ENCODE results near the gene RNF157. TPM values are rescaled to one million over a fixed set of nuclear protein-coding genes. Genes with fewer than 3 reads are reported as not detected.
"Not testable (repeated sequence)": the region's sequence is repeated elsewhere in the genome, so short reads cannot be mapped to it uniquely, and the experiment has no call there.

Gene RNF157
- total RNA-seq, 1 experiment from 2014 or later = 3.5 TPM

DNA sequence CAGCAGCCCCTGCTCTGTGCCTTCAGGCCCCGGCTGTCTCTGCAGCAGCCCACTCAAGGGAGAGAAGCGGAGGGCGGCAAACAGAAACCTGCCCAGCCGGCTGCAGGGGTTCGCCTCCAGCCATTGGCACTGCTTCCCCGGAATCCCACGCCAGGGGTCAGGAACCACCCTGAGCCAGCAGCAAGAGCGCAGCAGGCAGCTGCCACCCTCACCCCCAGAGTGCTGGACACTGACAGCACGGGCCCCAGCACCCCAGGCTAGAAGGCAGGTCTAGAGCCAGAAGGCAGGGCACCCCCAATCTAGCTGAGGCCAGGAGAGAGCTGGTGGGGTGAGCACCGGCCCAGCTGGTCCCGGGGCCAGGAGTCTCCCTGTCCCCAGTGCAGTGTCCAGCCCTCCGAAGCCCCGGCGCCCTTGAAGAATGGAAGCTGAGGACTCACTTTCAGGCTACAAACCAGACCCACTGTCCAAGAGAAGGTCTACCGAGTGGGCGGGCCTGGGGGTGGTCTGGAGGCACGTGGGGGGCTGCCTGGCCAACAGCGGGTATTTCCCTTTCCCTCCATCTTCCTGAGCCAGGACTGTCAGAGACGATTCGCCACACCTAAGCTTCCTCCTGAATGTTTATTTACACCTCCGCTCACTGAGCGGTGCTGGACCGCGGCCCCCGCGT lies 33.3 kb upstream of the RNF157 start:
- Histone ChIP-seq H3K27me3 (no peaks in the 10 kb centered on the region), H3K4me1 (peaks cover 73% of the 10 kb centered on the region), H3K9me3 (replicated peaks) (no peaks in the 10 kb centered on the region), H3K36me3 (peaks cover 24% of the 10 kb centered on the region), H3K4me3 (no peak overlapping the region), H3K27ac (no peak overlapping the region)
- no peak for DNase-seq

DNA sequence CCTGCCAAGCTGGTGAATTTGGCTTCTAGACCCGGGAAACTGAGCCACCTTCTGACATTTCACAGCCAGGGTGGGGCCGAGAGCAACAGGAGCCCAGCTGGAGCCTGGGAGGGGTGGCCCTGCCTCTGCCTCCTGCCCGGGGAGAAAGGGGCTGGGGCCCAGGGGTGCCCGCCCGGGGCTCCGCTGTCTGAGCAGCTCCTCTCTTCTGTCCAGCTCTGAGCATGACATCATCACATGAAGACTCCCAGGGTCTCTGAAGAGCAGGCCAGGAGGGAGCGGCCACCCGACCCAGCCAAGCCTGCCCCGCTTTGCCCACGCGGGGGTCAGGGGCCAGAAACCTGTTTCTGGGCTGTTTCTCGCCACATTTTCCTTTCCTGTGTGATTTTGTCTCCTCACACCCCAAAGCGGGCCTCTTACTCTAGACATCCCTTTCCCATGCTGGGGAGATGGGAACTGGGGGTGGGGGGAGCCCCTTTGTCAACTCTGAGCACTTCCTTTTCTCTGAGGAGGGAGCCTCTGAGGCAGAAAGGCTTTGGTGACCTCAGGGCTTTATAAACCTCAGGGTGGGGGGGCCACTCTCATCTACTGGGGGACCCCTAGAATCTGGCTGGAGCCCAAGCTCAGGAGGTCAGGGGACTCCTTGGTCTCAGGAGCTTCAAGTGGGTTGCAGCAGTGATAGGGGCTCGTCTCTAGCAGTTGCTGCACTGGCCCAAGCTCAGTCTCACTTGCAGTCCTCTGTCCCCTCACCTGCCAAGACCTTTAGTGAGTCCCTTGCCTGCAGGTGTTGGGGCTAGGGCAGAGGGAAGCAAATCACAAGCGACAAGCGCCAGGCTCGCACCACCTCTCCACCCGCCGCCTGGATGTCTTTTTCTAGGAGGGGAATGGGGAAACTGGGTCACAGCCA lies 32.5 kb upstream of the RNF157 start:
- DNase-seq = no peak
- Histone ChIP-seq H3K4me1 (peaks cover 73% of the 10 kb centered on the region), H3K9me3 (replicated peaks) (no peaks in the 10 kb centered on the region), H3K27me3 (no peaks in the 10 kb centered on the region), H3K27ac (no peak overlapping the region), H3K36me3 (peaks cover 29% of the 10 kb centered on the region), H3K4me3 (no peak overlapping the region)

DNA sequence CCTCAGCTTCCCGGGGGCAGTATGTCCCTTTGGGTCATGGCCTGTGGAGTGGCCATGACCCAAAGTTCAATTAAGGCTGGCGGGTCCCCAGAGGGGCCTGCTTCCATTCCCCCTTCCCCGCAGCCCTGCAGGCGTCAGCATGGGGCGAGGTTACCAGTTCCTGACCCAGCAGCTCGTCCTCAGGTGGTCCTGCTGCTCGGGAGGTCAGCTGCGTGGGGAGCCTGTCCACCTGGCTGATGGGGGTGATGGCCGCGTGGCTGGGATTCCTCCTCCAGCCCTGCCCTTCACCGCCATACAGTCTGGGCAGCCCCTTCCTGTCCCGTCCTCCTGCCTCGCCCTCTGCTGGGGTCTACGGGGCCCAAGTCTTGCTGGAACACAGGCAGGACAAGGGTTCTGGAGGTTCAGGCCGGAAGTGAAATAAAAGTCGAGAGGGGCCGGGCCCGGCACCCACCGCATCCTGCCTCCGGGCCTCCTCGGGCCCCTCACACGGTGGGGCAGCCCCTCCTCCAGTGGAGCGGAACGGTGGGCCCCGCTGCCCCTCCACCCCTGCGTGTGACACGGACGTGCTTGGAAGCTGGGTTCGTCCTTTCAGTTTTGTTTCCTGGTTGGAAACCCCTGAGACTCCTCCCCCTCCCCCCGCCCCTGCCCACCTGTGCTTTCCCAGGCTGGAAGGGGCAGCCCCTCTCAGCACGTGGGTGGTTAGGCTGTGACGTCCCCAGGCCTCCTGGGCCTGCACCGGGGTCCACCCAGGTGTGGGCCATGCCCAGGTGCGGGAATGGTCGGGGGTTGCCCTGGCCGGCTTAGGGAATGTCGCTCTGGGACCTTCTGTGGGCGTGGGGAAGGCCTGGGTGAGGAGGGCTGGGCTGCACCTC lies 31.6 kb upstream of the RNF157 start:
- H3K9me3 ChIP-seq (replicated peaks) = no peaks in the 10 kb centered on the region
- H3K36me3 ChIP-seq = peaks cover 34% of the 10 kb centered on the region
- H3K27ac ChIP-seq = peak overlapping the region; percentile 61
- H3K4me3 ChIP-seq = no peak overlapping the region
- no peaks in the 10 kb centered on the region for H3K27me3 ChIP-seq
- peaks cover 70% of the 10 kb centered on the region for H3K4me1 ChIP-seq
- DNase-seq = no peak

DNA sequence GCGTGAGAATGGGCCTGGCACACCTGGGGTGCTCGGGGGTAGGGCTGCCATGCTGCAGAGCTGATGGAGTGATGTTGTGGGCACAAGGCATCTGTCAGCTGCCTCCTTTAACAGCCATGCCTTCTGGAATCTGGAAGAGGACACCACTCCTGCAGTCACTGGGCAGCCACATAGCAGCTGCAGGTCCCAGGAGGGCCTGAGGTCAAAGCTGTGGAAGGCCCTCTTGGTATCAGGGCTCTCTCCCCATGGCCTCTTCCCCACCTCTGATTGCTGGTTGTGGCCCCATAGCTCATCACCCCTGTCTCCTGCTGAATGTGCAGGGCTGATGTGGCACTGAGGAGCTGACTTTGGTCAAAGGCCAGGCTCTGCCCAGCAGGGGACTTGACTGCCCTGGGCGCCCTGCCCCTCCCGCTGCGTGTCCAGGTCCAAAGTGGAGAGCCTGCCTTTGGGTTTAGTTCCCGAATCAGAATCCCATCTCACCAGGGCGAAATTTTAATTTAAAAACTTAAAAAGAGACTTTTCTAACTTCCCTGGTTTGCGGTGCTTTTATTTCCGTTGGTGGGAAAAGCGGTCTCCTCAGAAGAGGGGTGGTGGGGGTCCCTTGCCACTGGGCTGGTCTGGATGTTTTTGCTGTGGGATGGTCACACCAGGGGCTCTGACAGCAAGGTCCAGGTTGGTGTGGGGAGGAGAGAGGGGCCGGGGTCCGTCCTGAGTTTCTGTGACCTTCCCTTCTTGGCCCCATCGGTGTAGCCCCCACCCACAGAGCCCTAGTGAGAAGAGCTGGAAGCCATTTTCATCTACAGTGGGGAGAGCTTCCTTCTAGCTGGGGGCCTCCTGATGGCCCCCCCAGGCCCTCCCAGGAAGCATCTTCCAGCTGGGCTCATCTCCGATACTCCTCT lies 30.7 kb upstream of the RNF157 start:
- H3K36me3 ChIP-seq = peaks cover 36% of the 10 kb centered on the region

DNA sequence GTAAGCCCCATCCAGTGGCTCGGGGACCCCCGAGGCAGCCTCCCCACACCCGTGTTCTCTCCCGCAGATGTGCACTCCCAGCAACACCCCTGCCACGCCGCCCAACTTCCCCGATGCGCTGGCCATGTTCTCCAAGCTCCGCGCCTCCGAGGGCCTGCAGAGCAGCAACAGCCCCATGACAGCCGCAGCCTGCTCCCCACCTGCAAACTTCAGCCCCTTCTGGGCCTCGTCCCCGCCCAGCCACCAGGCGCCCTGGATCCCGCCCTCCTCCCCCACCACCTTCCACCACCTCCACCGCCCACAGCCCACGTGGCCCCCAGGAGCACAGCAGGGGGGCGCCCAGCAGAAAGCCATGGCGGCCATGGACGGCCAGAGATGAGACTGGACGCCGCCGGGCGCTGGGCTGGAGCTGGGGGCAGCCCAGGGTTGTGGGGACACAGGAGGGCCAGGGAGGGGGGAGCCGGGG lies 29.9 kb upstream of the RNF157 start:
- peaks cover 56% of the 10 kb centered on the region for H3K4me1 ChIP-seq
- H3K9me3 ChIP-seq (replicated peaks) = no peaks in the 10 kb centered on the region
- DNase-seq = no peak
- no peaks in the 10 kb centered on the region for H3K27me3 ChIP-seq
- H3K4me3 ChIP-seq = no peak overlapping the region
- peak overlapping the region; percentile 34; the same call in 1 of the 2 replicates for H3K27ac ChIP-seq
- H3K36me3 ChIP-seq = peaks cover 36% of the 10 kb centered on the region

More for the DNA sequence above, 30.7 kb upstream of the RNF157 start:
- H3K4me1 ChIP-seq = peaks cover 64% of the 10 kb centered on the region
- H3K27ac ChIP-seq = peak overlapping the region; percentile 61
- DNase-seq = peak; percentile 79 to 82
- no peaks in the 10 kb centered on the region for H3K27me3 ChIP-seq
- H3K4me3 ChIP-seq = no peak overlapping the region
- no peaks in the 10 kb centered on the region for H3K9me3 ChIP-seq (replicated peaks)

DNA sequence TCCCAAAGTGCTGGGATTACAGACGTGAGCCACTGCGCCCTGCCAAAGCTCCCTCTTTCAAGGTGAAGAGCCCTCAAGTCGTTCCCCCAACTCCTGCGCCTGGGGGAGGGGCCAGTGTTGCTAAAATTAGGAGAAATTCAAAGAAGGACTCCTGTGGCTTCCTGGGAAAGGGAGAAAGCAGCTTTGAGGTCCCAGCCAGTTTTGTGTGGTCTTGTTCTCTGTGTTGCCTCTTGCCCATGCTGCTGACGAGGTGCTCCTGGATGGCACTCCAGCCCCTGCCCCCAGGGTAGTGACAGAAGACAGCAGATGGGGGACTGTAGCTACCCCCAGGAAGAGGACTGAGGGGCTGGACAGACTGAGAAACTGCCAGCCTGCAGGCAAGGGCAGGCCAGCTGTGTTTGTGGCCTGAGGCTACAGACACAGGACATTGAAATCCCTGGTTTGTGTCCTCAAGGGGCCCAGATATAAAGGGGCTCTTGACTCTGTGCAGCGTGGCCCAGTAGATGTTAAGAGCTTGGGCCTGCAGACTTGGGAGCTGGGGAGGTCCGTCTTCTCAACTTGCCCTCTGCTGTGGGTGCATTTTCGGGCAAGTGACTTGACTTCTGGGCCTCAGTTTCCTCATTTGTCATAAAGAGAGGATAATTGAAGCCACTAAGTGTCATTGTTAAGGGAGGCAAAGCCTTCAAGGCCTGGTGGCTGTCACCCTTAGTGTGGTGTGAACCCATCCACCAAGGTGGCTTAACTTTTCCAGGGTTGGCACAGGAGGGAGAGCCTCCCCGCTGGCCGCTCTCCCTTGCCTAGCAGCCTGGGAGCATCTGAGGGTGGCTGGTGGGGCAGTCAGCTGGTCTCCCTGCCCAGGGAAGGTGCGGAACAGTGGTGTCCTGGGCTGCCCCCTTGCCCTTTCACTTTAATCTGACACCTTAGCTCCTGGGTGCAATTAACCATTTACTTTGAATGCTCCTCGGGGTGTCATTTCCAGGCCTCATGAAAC lies 29.0 kb upstream of the RNF157 start:
- Histone ChIP-seq H3K36me3 (peaks cover 36% of the 10 kb centered on the region), H3K4me3 (no peak overlapping the region), H3K9me3 (replicated peaks) (no peaks in the 10 kb centered on the region), H3K27me3 (no peaks in the 10 kb centered on the region), H3K4me1 (peaks cover 58% of the 10 kb centered on the region), H3K27ac (peak overlapping the region; percentile 34)
- peak; percentile 82 to 89 for DNase-seq

DNA sequence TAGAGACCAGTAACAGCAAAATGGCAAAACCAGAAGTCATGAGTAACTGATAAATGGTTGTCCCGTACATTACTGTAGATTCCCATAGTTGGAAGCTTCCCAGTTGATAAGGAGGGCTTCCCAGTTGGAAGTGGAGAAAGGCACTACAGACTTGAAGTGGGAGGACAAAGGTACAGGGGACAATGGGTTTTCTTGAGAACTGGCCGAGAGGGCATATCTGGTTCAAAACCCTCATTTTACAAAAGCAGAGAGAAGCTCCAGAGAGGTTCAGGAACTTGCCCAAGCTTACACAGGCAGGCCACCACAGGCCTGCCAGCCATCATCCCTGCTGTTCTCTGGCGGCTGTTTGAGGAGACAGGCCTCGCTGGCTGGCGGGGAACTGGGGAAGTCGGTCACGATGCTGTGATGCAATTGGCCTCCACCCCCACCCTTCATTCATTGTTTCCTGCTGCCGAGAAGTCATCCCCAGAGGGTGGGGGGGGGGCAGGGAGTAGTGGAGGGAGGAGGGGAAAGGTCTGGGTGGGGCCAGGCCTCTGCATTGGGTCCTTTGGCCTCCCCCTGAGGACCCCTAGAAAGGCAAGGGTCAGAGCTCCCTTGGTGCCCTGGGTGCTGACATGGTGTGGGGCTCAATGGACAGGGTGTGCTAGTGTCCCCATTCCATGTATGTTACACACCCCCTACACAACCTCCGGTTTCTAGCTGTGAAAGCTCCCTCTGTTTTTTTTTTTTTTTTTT lies 27.9 kb upstream of the RNF157 start:
- Histone ChIP-seq H3K36me3 (peaks cover 36% of the 10 kb centered on the region), H3K27me3 (no peaks in the 10 kb centered on the region), H3K9me3 (replicated peaks) (no peaks in the 10 kb centered on the region), H3K4me1 (peaks cover 65% of the 10 kb centered on the region), H3K4me3 (no peak overlapping the region), H3K27ac (no peak overlapping the region)
- no peak for DNase-seq

DNA sequence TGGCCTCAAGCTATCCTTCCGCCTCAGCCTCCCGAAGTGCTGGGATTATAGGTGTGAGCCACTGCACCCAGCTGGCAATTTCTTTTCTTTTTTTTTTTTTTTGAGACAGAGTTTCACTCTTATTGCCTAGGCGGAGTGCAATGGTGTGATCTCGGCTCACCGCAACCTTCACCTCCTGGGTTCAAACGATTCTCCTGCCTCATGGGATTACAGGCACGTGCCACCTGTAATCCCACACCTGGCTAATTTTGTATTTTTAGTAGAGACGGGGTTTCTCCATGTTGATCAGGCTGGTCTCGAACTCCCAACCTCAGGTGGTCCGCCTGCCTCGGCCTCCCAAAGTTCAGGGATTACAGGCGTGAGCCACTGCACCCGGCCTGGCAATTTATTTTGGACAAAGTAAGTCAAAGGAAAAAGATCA lies 27.3 kb upstream of the RNF157 start:
- H3K27ac ChIP-seq; H3K9me3 ChIP-seq (replicated peaks); DNase-seq; H3K27me3 ChIP-seq; H3K4me3 ChIP-seq: not testable (repeated sequence)
- Histone ChIP-seq H3K36me3 (peaks cover 33% of the 10 kb centered on the region), H3K4me1 (peaks cover 68% of the 10 kb centered on the region)

DNA sequence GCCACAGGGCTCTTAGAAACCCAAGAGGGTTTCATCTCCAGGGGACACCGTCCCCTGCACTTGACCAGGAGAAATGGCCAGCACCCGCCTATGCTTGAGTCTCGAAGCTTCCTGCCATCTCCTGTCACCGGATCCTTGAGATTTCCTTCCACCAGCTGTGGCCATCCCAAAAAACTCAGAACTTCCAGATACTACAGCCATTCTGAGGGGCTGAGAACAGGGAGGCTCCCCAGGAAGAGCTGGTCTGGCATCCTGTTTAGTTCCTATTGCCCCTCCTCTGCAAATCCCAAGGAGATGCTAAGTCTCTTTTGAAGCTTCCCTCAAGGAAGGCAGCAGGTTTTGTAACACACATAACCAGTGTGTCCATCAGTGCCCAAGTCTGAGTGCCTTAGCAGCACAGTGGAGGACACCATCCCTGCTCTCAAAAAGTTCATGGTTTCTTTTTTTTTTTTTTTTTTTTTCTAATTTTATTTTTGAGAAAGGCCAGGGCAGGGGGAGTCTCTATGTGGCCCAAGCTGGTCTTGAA lies 26.8 kb upstream of the RNF157 start:
- Histone ChIP-seq H3K36me3 (peaks cover 33% of the 10 kb centered on the region), H3K4me1 (peaks cover 66% of the 10 kb centered on the region), H3K27me3 (no peaks in the 10 kb centered on the region), H3K27ac (peak overlapping the region; percentile 67; the same call in 1 of the 2 replicates), H3K9me3 (replicated peaks) (no peaks in the 10 kb centered on the region), H3K4me3 (peak overlapping the region; percentile 96)
- DNase-seq = no peak

DNA sequence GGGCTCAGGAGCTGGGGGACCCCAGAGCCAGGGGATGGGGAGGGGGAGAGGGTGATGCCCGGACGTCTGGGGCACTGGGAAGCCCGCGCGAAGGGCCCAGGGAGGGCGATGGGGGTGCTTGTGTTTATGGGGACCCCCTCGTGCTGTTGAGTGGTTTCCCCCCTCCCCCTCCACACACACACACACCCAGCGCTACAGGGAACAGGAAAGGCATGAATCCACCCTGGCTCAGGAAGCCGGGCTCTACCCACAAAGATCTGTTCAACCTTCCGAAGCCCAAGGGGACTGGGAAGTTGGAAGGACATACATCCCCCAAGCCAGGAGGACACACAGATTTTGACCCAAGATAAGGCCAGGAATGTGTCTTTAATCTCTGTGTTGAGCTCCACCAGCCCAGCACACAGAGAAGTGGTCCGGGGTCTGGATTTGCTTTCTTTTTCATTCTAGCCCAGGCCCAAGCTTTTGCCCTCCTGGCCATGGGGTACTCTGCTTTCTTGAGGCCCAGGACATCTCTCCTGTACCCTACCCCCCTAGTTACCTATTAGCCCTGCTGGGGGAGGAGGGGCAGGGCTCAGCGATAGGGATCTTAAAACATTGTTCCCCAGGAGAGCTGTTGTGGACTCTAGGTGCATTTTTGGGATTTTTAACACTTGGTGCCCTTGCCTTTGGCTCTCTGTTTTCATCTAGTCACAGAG lies 26.1 kb upstream of the RNF157 start:
- peak overlapping the region; percentile 96 for H3K4me3 ChIP-seq
- peak in 1 of 2 experiments; percentile 61 for DNase-seq
- H3K9me3 ChIP-seq (replicated peaks) = no peaks in the 10 kb centered on the region
- H3K27ac ChIP-seq = peak overlapping the region; percentile 67
- H3K36me3 ChIP-seq = peaks cover 30% of the 10 kb centered on the region
- H3K4me1 ChIP-seq = peaks cover 59% of the 10 kb centered on the region
- no peaks in the 10 kb centered on the region for H3K27me3 ChIP-seq

DNA sequence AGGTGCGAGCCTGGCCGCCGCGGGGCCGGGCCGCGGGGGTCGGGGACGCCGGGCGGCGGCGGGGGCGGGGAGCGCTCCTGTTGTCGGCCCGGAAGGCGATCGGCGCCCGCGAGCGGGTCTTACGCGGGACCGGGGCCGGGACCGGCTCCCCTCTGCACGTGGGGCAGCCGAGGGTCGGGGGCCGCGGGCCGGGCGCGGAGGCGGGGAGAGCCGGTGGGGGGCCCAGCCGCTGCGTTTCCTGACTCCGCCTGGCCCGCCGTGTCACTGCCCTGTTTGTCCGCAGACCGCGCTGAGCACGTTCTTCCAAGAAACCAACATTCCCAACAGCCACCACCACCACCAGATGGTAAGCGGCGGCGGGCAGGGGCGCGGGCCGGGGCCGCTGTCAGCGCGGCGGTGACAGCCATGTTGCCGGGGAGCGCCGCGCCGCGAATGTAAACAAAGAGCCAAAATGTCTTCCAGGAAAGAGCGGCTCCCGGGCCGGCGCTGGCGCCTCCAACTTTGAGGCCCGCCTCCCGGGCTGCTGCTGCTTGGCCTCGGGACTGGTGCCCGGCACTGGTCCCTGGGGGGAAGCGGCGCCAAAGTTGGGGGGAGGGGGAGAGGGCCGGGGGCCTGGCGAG lies 25.4 kb upstream of the RNF157 start:
- peaks cover 53% of the 10 kb centered on the region for H3K4me1 ChIP-seq
- H3K4me3 ChIP-seq = peak overlapping the region; percentile 96
- no peaks in the 10 kb centered on the region for H3K9me3 ChIP-seq (replicated peaks)
- no peaks in the 10 kb centered on the region for H3K27me3 ChIP-seq
- H3K27ac ChIP-seq = peak overlapping the region; percentile 67
- peaks cover 23% of the 10 kb centered on the region for H3K36me3 ChIP-seq
- DNase-seq = peak; percentile 71 to 74
